HG02759 (cell line): Measurements from ENCODE around the gene TBCD.
"Not testable (repeated sequence)": the region's sequence is repeated elsewhere in the genome, so short reads cannot be mapped to it uniquely, and the experiment has no call there.

Experiments used
- ATAC-seq: cut with Tn5 transposase; IDR thresholded peaks from one replicate; pipeline ENCODE4 v1.9.1; 2021; ENCODE audit warnings: mild to moderate bottlenecking, moderate library complexity; ENCODE audit not compliant: unreplicated experiment

Gene TBCD

GRCh38 chr17:82756166-82756565 lies 4.3 kb downstream of the TBCD start:
- no peak for ATAC-seq

GRCh38 chr17:82765371-82765770 lies 13.5 kb downstream of the TBCD start:
- no peak for ATAC-seq

- ATAC-seq, result no peak
These were observed 15.3 kb downstream of the TBCD start for GRCh38 chr17:82767041-82767754.

GRCh38 chr17:82769041-82769440 lies 17.2 kb downstream of the TBCD start:
- ATAC-seq, result no peak

- no peak for ATAC-seq
These were observed 20.2 kb downstream of the TBCD start for GRCh38 chr17:82772026-82772425.

GRCh38 chr17:82774456-82774855 lies 22.6 kb downstream of the TBCD start:
- not testable (repeated sequence) for ATAC-seq

- no peak for ATAC-seq
These were observed 23.3 kb downstream of the TBCD start for GRCh38 chr17:82775001-82775823.

- ATAC-seq, result no peak
These were observed 24.6 kb downstream of the TBCD start for GRCh38 chr17:82776454-82776853.

GRCh38 chr17:82777778-82778375 lies 26.0 kb downstream of the TBCD start:
- ATAC-seq, result not testable (repeated sequence)

GRCh38 chr17:82779541-82779940 lies 27.7 kb downstream of the TBCD start:
- no peak for ATAC-seq

GRCh38 chr17:82780195-82780594 lies 28.3 kb downstream of the TBCD start:
- ATAC-seq, result no peak

GRCh38 chr17:82780971-82781893 lies 29.4 kb downstream of the TBCD start:
- no peak for ATAC-seq

GRCh38 chr17:82781894-82782274 lies 30.0 kb downstream of the TBCD start:
- ATAC-seq, result peak; percentile 67

- no peak for ATAC-seq
These were observed 30.9 kb downstream of the TBCD start for GRCh38 chr17:82782657-82783207.

GRCh38 chr17:82783498-82783897 lies 31.6 kb downstream of the TBCD start:
- no peak for ATAC-seq

- ATAC-seq, result not testable (repeated sequence)
These were observed 33.7 kb downstream of the TBCD start for GRCh38 chr17:82785581-82785980.

GRCh38 chr17:82786427-82786826 lies 34.6 kb downstream of the TBCD start:
- ATAC-seq, result no peak

GRCh38 chr17:82787081-82787848 lies 35.4 kb downstream of the TBCD start:
- ATAC-seq, result no peak

- ATAC-seq, result no peak
These were observed 36.5 kb downstream of the TBCD start for GRCh38 chr17:82788206-82789001.
